Tibial nerve (tissue), 4 donors: ENCODE results near the gene TAMALIN. TPM values are rescaled to one million over a fixed set of nuclear protein-coding genes. Genes with fewer than 3 reads are reported as not detected.

Experiments used
- DNase-seq, 2 donors: peaks; one replicate each; pipeline ENCODE4 v3.0.0-alpha.2; 2019; ENCODE audit warnings: low spot score in 2 of 2
- H3K27ac ChIP-seq, 4 donors: fragments of 200-600 bp; sonication (generic) in 3 of 4; one replicate each; pipeline ENCODE4 v1.5.1; 2017 to 2019; ENCODE audit warnings: mild to moderate bottlenecking in 1 of 4
- H3K27me3 ChIP-seq, 2 donors: fragments of 200-600 bp; sonication (generic) in 1 of 2; one replicate each; pipeline versions ENCODE4 v1.5.1 to v1.6.0; 2017 to 2019
- H3K36me3 ChIP-seq, 3 donors: fragments of 200-600 bp; sonication (generic); one replicate each; pipeline ENCODE4 v1.5.1; 2018 to 2019
- H3K4me1 ChIP-seq, 4 donors: fragments of 200-600 bp; sonication (generic) in 3 of 4; one replicate each; pipeline ENCODE4 v1.5.1; 2017 to 2019
- H3K4me3 ChIP-seq, 4 donors: fragments of 200-600 bp; sonication (generic) in 3 of 4; one replicate each; pipeline ENCODE4 v1.5.1; 2017 to 2019; ENCODE audit warnings: mild to moderate bottlenecking in 1 of 4, moderate library complexity in 1 of 4
- H3K9me3 ChIP-seq, 4 donors: fragments of 200-600 bp; sonication (generic) in 3 of 4; one replicate each; pipeline ENCODE4 v1.5.1; 2017 to 2019
- CTCF ChIP-seq, 5 experiments: fragments of 200-600 bp in 3 of 5; fragments of 450-650 bp in 2 of 5; sonication (generic) in 3 of 5; IDR thresholded peaks; one replicate each; pipeline ENCODE4 v1.5.1; 2016 to 2019; ENCODE audit warnings: antibody characterized with exemption in 5 of 5, mild to moderate bottlenecking in 3 of 5, moderate library complexity in 2 of 5
- EP300 ChIP-seq, 2 donors: sonication (generic); formaldehyde crosslinking; IDR thresholded peaks; one replicate each; pipeline ENCODE4 v1.6.1; 2017; ENCODE audit warnings: antibody characterized with exemption in 2 of 2, mild to moderate bottlenecking in 1 of 2
- POLR2A ChIP-seq, 2 donors: fragments of 450-650 bp; IDR thresholded peaks; one replicate each; pipeline ENCODE4 v1.6.1; 2017; ENCODE audit warnings: antibody characterized with exemption in 2 of 2, mild to moderate bottlenecking in 2 of 2, moderate library complexity in 2 of 2
- WGBS, 2 donors: methylation state at CpG; one replicate each; pipeline ENCODE4 v1.1.5; 2018; 5-methylcytosine and 5-hydroxymethylcytosine counted together
- small RNA-seq: library from RNA; depleted of rRNA; stranded (forward); fragments of <200 nt; gene quantifications from one replicate; pipeline ENCODE3, GENCODE V24; 2016
- total RNA-seq, 4 donors: library from RNA; depleted of rRNA; stranded (reverse); fragments of >200 nt; gene quantifications; one replicate each; pipeline ENCODE4 v1.1.0, GENCODE V29; 2016

Gene TAMALIN
- total RNA-seq, 4 donors from 2014 or later, result 30.6 to 54.0 (median 37.8) TPM

- H3K9me3 ChIP-seq, result no peaks in the 10 kb centered on the region
- peaks cover 0 to 80% (median 34%) of the 10 kb centered on the region in 4 donors for H3K4me1 ChIP-seq
- H3K27me3 ChIP-seq, result no peaks in the 10 kb centered on the region
- H3K27ac ChIP-seq, result peak overlapping the region; percentile 82 to 99 (median 95)
- no peak for DNase-seq
- no peak overlapping the region for H3K4me3 ChIP-seq
- H3K36me3 ChIP-seq, result peaks cover 0 to 27% (median under 1%) of the 10 kb centered on the region in 3 donors
- TF ChIP-seq EP300 (IDR thresholded peaks at IDR 0.05) (no peak), CTCF (IDR thresholded peaks at IDR 0.05) (no peak), POLR2A (IDR thresholded peaks at IDR 0.05) (no peak)
- WGBS, 2 donors, result 40% methylated on average over 5 of the region's 6 CpGs
Measured at GRCh38 chr12:52062167-52063081, 55.7 kb downstream of the TAMALIN start.

GRCh38 chr12:52063082-52063924 lies 56.6 kb downstream of the TAMALIN start:
- 35 to 54% methylated on average over 16 to 20 of the region's 20 CpGs for WGBS, 2 donors

GRCh38 chr12:52063981-52064649 lies 57.4 kb downstream of the TAMALIN start:
- H3K9me3 ChIP-seq, result no peaks in the 10 kb centered on the region
- peak overlapping the region; percentile 82 to 99 (median 95) for H3K27ac ChIP-seq
- H3K4me3 ChIP-seq, result no peak overlapping the region
- TF ChIP-seq POLR2A (IDR thresholded peaks at IDR 0.05) (peak in 1 of 2 donors; percentile 47), CTCF (IDR thresholded peaks at IDR 0.05) (no peak), EP300 (IDR thresholded peaks at IDR 0.05) (peak; percentile 92 to 94)
- H3K36me3 ChIP-seq, result peaks cover 0 to 10% (median 0%) of the 10 kb centered on the region in 3 donors
- peak in 1 of 2 donors; percentile 45 for DNase-seq
- H3K27me3 ChIP-seq, result no peaks in the 10 kb centered on the region
- peaks cover 0 to 65% (median 30%) of the 10 kb centered on the region in 4 donors for H3K4me1 ChIP-seq
- WGBS, 2 donors, result 25 to 41% methylated on average over 10 to 12 of the region's 12 CpGs

More at GRCh38 chr12:52063082-52063924, 56.6 kb downstream of the TAMALIN start:
- peak overlapping the region; percentile 82 to 99 (median 95) for H3K27ac ChIP-seq
- H3K36me3 ChIP-seq, result peaks cover 0 to 18% (median 0%) of the 10 kb centered on the region in 3 donors
- no peaks in the 10 kb centered on the region for H3K9me3 ChIP-seq
- peaks cover 0 to 71% (median 30%) of the 10 kb centered on the region in 4 donors for H3K4me1 ChIP-seq
- no peaks in the 10 kb centered on the region for H3K27me3 ChIP-seq
- H3K4me3 ChIP-seq, result no peak overlapping the region
- no peak for TF ChIP-seq POLR2A (IDR thresholded peaks at IDR 0.05)
- TF ChIP-seq EP300 (IDR thresholded peaks at IDR 0.05), result peak in 1 of 2 donors; percentile 52
- DNase-seq, result no peak

Small RNA genes lying within 50 kb of the gene (small RNA-seq; reads per million reads assigned to genes)
- not detected for gene RNU6-574P

Other genes with a start within 250 kb of the TAMALIN start
- gene FIGNL2, start 158.2 kb upstream of the TAMALIN start, total RNA-seq, result 1 to 10 TPM; 1.1 to 2.1 (median 1.3) TPM
- gene ANKRD33, start 118.8 kb upstream of the TAMALIN start, total RNA-seq, result under 1 TPM in 2 of 4 donors, not detected in 2; 0.60 to 0.66 TPM
- gene ACVRL1, start 99.4 kb upstream of the TAMALIN start, total RNA-seq, result 100 to 1,000 TPM in 1 of 4 donors, 10 to 100 TPM in 3; 68.4 to 318 (median 80.7) TPM
- gene ACVR1B, start 55.2 kb upstream of the TAMALIN start, total RNA-seq, result 10 to 100 TPM; 11.6 to 19.8 (median 17.1) TPM
- 1,000 to 10,000 TPM in 1 of 4 donors, 100 to 1,000 TPM in 3; 390 to 1,252 (median 718) TPM for gene NR4A1, start 44.5 kb downstream of the TAMALIN start, total RNA-seq
- 10 to 100 TPM; 32.6 to 49.6 (median 37.5) TPM for gene ATG101, start 63.0 kb downstream of the TAMALIN start, total RNA-seq
- 10 to 100 TPM; 16.5 to 78.7 (median 39.3) TPM for gene SMIM41, start 72.8 kb downstream of the TAMALIN start, total RNA-seq
- not detected for gene KRT80, start 185.1 kb downstream of the TAMALIN start, total RNA-seq
- 10 to 100 TPM in 1 of 4 donors, 1 to 10 TPM in 3; 2.5 to 33.9 (median 6.3) TPM for gene KRT7, start 226.3 kb downstream of the TAMALIN start, total RNA-seq